Stimulated activated CD4-positive, alpha-beta T cell treated with anti-CD3 and anti-CD28 coated beads, TNF-alpha, amount 100 ng/mL, for 24 hours (primary cell): Measurements from ENCODE around the gene ZNF587.
"Not testable (repeated sequence)": the region's sequence is repeated elsewhere in the genome, so short reads cannot be mapped to it uniquely, and the experiment has no call there.

Source experiments
- DNase-seq, 3 experiments: peaks; one replicate each; pipeline ENCODE4 v3.0.0-alpha.2; 2020; ENCODE audit warnings: low read depth in 3 of 3

Gene ZNF587

GRCh38 chr19:57821501-57821900 is 28.2 kb upstream of the ZNF587 start:
- not testable (repeated sequence) for DNase-seq

GRCh38 chr19:57823155-57823554 is 26.5 kb upstream of the ZNF587 start:
- DNase-seq = not testable (repeated sequence)

GRCh38 chr19:57823608-57824007 is 26.1 kb upstream of the ZNF587 start:
- not testable (repeated sequence) for DNase-seq

- no peak for DNase-seq
Measured at GRCh38 chr19:57825511-57825910, 24.1 kb upstream of the ZNF587 start.

- no peak for DNase-seq
Measured at GRCh38 chr19:57829316-57829715, 20.3 kb upstream of the ZNF587 start.

- DNase-seq = peak in 1 of 3 experiments; percentile 28
Measured at GRCh38 chr19:57830071-57830602, 19.5 kb upstream of the ZNF587 start, which contains the start of gene ZNF587B. TSS of gene ZNF587B (plus strand) at chr19:57830299. CDS start at chr19:57830529, 230 bp downstream.

GRCh38 chr19:57836991-57837390 is 12.7 kb upstream of the ZNF587 start:
- DNase-seq = not testable (repeated sequence)

- not testable (repeated sequence) for DNase-seq
Measured at GRCh38 chr19:57838622-57839191, 11.0 kb upstream of the ZNF587 start.

- no peak for DNase-seq
Measured at GRCh38 chr19:57841122-57841763, 8.4 kb upstream of the ZNF587 start.

- DNase-seq = not testable (repeated sequence)
Measured at GRCh38 chr19:57847164-57847563, 2.5 kb upstream of the ZNF587 start.

- not testable (repeated sequence) for DNase-seq
Measured at GRCh38 chr19:57849162-57849665, 445 bp upstream of the ZNF587 start.

- DNase-seq = peak in 1 of 3 experiments; percentile 14
Measured at GRCh38 chr19:57850553-57851017, 926 bp downstream of the ZNF587 start.

GRCh38 chr19:57851812-57852603 is 2.3 kb downstream of the ZNF587 start:
- DNase-seq = not testable (repeated sequence)

GRCh38 chr19:57854117-57854516 is 4.5 kb downstream of the ZNF587 start:
- DNase-seq = not testable (repeated sequence)

- not testable (repeated sequence) for DNase-seq
Measured at GRCh38 chr19:57862351-57862750, 12.7 kb downstream of the ZNF587 start.

- no peak for DNase-seq
Measured at GRCh38 chr19:57867868-57868492, 18.3 kb downstream of the ZNF587 start.

- DNase-seq = not testable (repeated sequence)
Measured at GRCh38 chr19:57869655-57870054, 20.0 kb downstream of the ZNF587 start.

- DNase-seq = no peak
Measured at GRCh38 chr19:57870225-57870624, 20.6 kb downstream of the ZNF587 start.

- no peak for DNase-seq
Measured at GRCh38 chr19:57872450-57872849, 22.8 kb downstream of the ZNF587 start.

- DNase-seq = not testable (repeated sequence)
Measured at GRCh38 chr19:57873883-57874799, 24.5 kb downstream of the ZNF587 start.
